ENCODE measurements around the gene PRPF6.

PRPF6 gene

GRCh38 chr20:64067005-64067632, 86.2 kb downstream of the PRPF6 start:
- no peak for DNase-seq

- no peak for DNase-seq
These were observed 86.9 kb downstream of the PRPF6 start for GRCh38 chr20:64067733-64068307.

- no peak for DNase-seq
These were observed 87.7 kb downstream of the PRPF6 start for GRCh38 chr20:64068386-64069208.

GRCh38 chr20:64069209-64069613, 88.3 kb downstream of the PRPF6 start:
- no peak for DNase-seq

- no peak for DNase-seq
These were observed 88.8 kb downstream of the PRPF6 start for GRCh38 chr20:64069614-64070243.

GRCh38 chr20:64070244-64070993, 89.5 kb downstream of the PRPF6 start:
- DNase-seq = no peak

GRCh38 chr20:64071341-64072332, 90.7 kb downstream of the PRPF6 start:
- no peak for DNase-seq

- no peak for DNase-seq
These were observed 91.6 kb downstream of the PRPF6 start for GRCh38 chr20:64072498-64073063.

- no peak for DNase-seq
These were observed 92.7 kb downstream of the PRPF6 start for GRCh38 chr20:64073476-64074183.

GRCh38 chr20:64074184-64074789, 93.4 kb downstream of the PRPF6 start:
- DNase-seq = no peak

- DNase-seq = no peak
These were observed 94.0 kb downstream of the PRPF6 start for GRCh38 chr20:64074963-64075362.

GRCh38 chr20:64075556-64075955, 94.6 kb downstream of the PRPF6 start:
- no peak for DNase-seq

- no peak for DNase-seq
These were observed 95.4 kb downstream of the PRPF6 start for GRCh38 chr20:64076061-64076997.

- DNase-seq = no peak
These were observed 96.2 kb downstream of the PRPF6 start for GRCh38 chr20:64077094-64077493.

GRCh38 chr20:64077541-64077875, 96.6 kb downstream of the PRPF6 start:
- DNase-seq = no peak

GRCh38 chr20:64077876-64078551, 97.1 kb downstream of the PRPF6 start:
- DNase-seq = no peak

GRCh38 chr20:64078934-64079272, 98.0 kb downstream of the PRPF6 start:
- DNase-seq = no peak

GRCh38 chr20:64079273-64080012, 98.5 kb downstream of the PRPF6 start, which contains the start of gene RGS19:
Gene RGS19, minus strand, starts transcription at chr20:64079518. Its CDS starts 2,632 bp downstream, at chr20:64076886.
- DNase-seq = no peak

Data from T1000 (cell line).